HCT116 (cell line): ENCODE measurements around the gene TCF12. TPM values are rescaled to one million over a fixed set of nuclear protein-coding genes. Genes with fewer than 3 reads are reported as not detected.
"Not testable (repeated sequence)": the region's sequence is repeated elsewhere in the genome, so short reads cannot be mapped to it uniquely, and the experiment has no call there.

Source experiments
- ATAC-seq: fragments of 200-7000 bp; cut with Tn5 transposase; 2 replicates; pipeline ENCODE4 v1.9.1; 2020; ENCODE audit warnings: mild to moderate bottlenecking, moderate library complexity
- BruUV-seq: library from RNA; stranded (reverse); fragments of 400-500 nt; replicated peaks from 2 replicates; lab custom pipeline; 2021; lab: Mats Ljungman, UMichigan
- CTCF ChIA-PET: fragments of 300-600 bp; sonication (Branson Sonifier 250); formaldehyde crosslinking; loops from one replicate; lab custom pipeline; 2021; ENCODE audit warnings: antibody characterized with exemption; lab: Charles Lee
- POLR2A ChIA-PET: fragments of 300-600, 350-600 bp; sonication (Branson Sonifier 250); formaldehyde crosslinking; loops from one replicate; lab custom pipeline; 2021; ENCODE audit warnings: antibody characterized with exemption; lab: Charles Lee
- RAD21 ChIA-PET, 2 experiments: fragments of 300-600 bp; sonication (Branson Sonifier 250); formaldehyde crosslinking; loops; one replicate each; lab custom pipeline; 2023; ENCODE audit warnings: low total read pairs in 2 of 2; ENCODE audit not compliant: uncharacterized antibody in 2 of 2, unreplicated experiment in 2 of 2, low non-redundant PET in 1 of 2; lab: Charles Lee
- DNase-seq: peaks from one replicate; pipeline ENCODE4 v3.0.0-alpha.2; 2010; ENCODE audit warnings: low read depth, low spot score
- H2AFZ ChIP-seq: fragments of 200-600 bp; shearing (Covaris generic), sonication (generic); 2 replicates; pipeline ENCODE4 v1.6.1; 2017; ENCODE audit warnings: low read depth, mixed run types, mixed read lengths, antibody characterized with exemption, low read length; ENCODE audit not compliant: poor library complexity, severe bottlenecking
- H3K27ac ChIP-seq: 2 replicates; pipeline ENCODE4 v1.5.1; 2012; ENCODE audit warnings: low read depth, low read length
- H3K27me3 ChIP-seq: fragments of 200-600 bp; sonication (generic); 2 replicates; pipeline ENCODE4 v1.6.1; 2016; ENCODE audit warnings: mixed run types, low read length, mixed read lengths; ENCODE audit not compliant: insufficient read depth
- H3K36me3 ChIP-seq, 2 experiments: fragments of 200-500 bp in 1 of 2; fragments of 200-600 bp in 1 of 2; sonication (Bioruptor generic) in 1 of 2; sonication (generic) in 1 of 2; 2 replicates each; pipeline versions ENCODE4 v1.5.1 to v1.6.1; 2014 to 2016; ENCODE audit warnings: low read length in 2 of 2, inconsistent platforms in 1 of 2, mixed read lengths in 1 of 2, mixed run types in 1 of 2; ENCODE audit not compliant: insufficient read depth in 2 of 2, control insufficient read depth in 1 of 2
- H3K4me1 ChIP-seq, 2 experiments: fragments of 200-600 bp in 1 of 2; sonication (generic) in 1 of 2; 2 replicates each; pipeline versions ENCODE4 v1.5.1 to v1.6.1; 2012 to 2017; ENCODE audit warnings: low read length in 2 of 2, inconsistent platforms in 1 of 2, mild to moderate bottlenecking in 1 of 2, mixed read lengths in 1 of 2, mixed run types in 1 of 2, moderate library complexity in 1 of 2; ENCODE audit not compliant: insufficient read depth in 2 of 2, control insufficient read depth in 1 of 2
- H3K4me2 ChIP-seq: fragments of 200-600 bp; sonication (generic); 2 replicates; pipeline ENCODE4 v1.6.1; 2017; ENCODE audit warnings: mixed run types, low read length, mixed read lengths
- H3K4me3 ChIP-seq, 2 experiments: fragments of 200-600 bp in 1 of 2; sonication (generic) in 1 of 2; replicated peaks in 1 of 2; 2 replicates each; pipeline ENCODE4 v1.5.1; 2011 to 2016; ENCODE audit warnings: low read length in 2 of 2, control low read depth in 1 of 2, low read depth in 1 of 2, mild to moderate bottlenecking in 1 of 2, mixed read lengths in 1 of 2, mixed run types in 1 of 2
- H3K79me2 ChIP-seq: fragments of 200-600 bp; sonication (generic); 2 replicates; pipeline ENCODE4 v1.6.1; 2017; ENCODE audit warnings: mild to moderate bottlenecking, mixed run types, low read length, moderate library complexity, mixed read lengths; ENCODE audit not compliant: insufficient read depth
- H3K9ac ChIP-seq: fragments of 200-600 bp; sonication (generic); 2 replicates; pipeline ENCODE4 v1.6.1; 2016; ENCODE audit warnings: low read length, mixed read lengths
- H3K9me2 ChIP-seq: fragments of 200-600 bp; sonication (generic), shearing (Covaris generic); 2 replicates; pipeline ENCODE4 v1.6.1; 2017; ENCODE audit warnings: mixed run types, mild to moderate bottlenecking, moderate library complexity; ENCODE audit not compliant: insufficient read depth
- H3K9me3 ChIP-seq, 2 experiments: fragments of 200-500 bp in 1 of 2; fragments of 200-600 bp in 1 of 2; sonication (Bioruptor generic) in 1 of 2; sonication (generic) in 1 of 2; 2 replicates each; pipeline ENCODE4 v1.6.1; 2014 to 2017; ENCODE audit warnings: low read length in 2 of 2, mixed read lengths in 2 of 2, inconsistent platforms in 1 of 2, low read depth in 1 of 2, mild to moderate bottlenecking in 1 of 2, mixed run types in 1 of 2, moderate library complexity in 1 of 2; ENCODE audit not compliant: control insufficient read depth in 1 of 2, insufficient read depth in 1 of 2
- H4K20me1 ChIP-seq: fragments of 200-600 bp; sonication (generic), shearing (Covaris generic); 2 replicates; pipeline ENCODE4 v1.6.1; 2017; ENCODE audit warnings: mixed run types, mild to moderate bottlenecking, moderate library complexity; ENCODE audit not compliant: insufficient read depth
- CBX3 ChIP-seq: IDR thresholded peaks from 2 replicates; pipeline ENCODE4 v1.6.1; 2012; ENCODE audit warnings: low read depth
- EGR1 ChIP-seq: IDR thresholded peaks from 2 replicates; pipeline ENCODE4 v1.6.1; 2012; ENCODE audit warnings: low read depth
- ELF1 ChIP-seq: IDR thresholded peaks from 2 replicates; pipeline ENCODE4 v1.6.1; 2012; ENCODE audit warnings: low read depth, borderline replicate concordance
- EZH2 ChIP-seq: fragments of 200-600 bp; sonication (generic); IDR thresholded peaks from 2 replicates; pipeline ENCODE4 v1.6.1; 2017; ENCODE audit warnings: antibody characterized with exemption, mixed run types
- EZH2phosphoT487 ChIP-seq: fragments of 200-600 bp; IDR thresholded peaks from 2 replicates; pipeline ENCODE4 v1.6.1; 2018; ENCODE audit warnings: antibody characterized with exemption, borderline replicate concordance
- JUND ChIP-seq: IDR thresholded peaks from 2 replicates; pipeline ENCODE4 v1.6.1; 2012
- POLR2AphosphoS5 ChIP-seq: IDR thresholded peaks from 2 replicates; pipeline ENCODE4 v1.6.1; 2011; ENCODE audit warnings: mild to moderate bottlenecking, low read depth, low read length, moderate library complexity
- RAD21 ChIP-seq: IDR thresholded peaks from 2 replicates; pipeline ENCODE4 v1.6.1; 2012; ENCODE audit warnings: low read depth, mild to moderate bottlenecking
- SRF ChIP-seq: IDR thresholded peaks from 2 replicates; pipeline ENCODE4 v1.6.1; 2012; ENCODE audit warnings: low read depth
- TCF7L2 ChIP-seq: IDR thresholded peaks from 2 replicates; pipeline ENCODE4 v1.7.0; 2011; ENCODE audit warnings: borderline replicate concordance, inconsistent platforms; ENCODE audit not compliant: insufficient read depth, insufficient read length; ENCODE audit errors: extremely low read depth
- ZFX ChIP-seq: fragments of 450-650 bp; IDR thresholded peaks from 2 replicates; pipeline ENCODE4 v1.6.1; 2017
- intact Hi-C: fragments of 100-400 bp; cut with micrococcal nuclease; formaldehyde crosslinking; loops from 2 replicates; pipeline ENCODE4 v1.10.0; 2022
- total RNA-seq: library from RNA; stranded (reverse); gene quantifications from one replicate; pipeline ENCODE4 v1.2.1, GENCODE V29; 2021; ENCODE audit not compliant: unreplicated experiment
- TF ChIP-seq, protein P1 (sequence below), 3 experiments: fragments of 200-600 bp in 1 of 3; sonication (generic) in 1 of 3; IDR thresholded peaks in 2 of 3; conservative IDR thresholded peaks in 1 of 3; 2 replicates each; pipeline ENCODE4 v1.5.1; 2012 to 2017; ENCODE audit warnings: low read depth in 2 of 3, low read length in 2 of 3, antibody characterized with exemption in 1 of 3, borderline replicate concordance in 1 of 3, control low read depth in 1 of 3, mild to moderate bottlenecking in 1 of 3, mixed read lengths in 1 of 3, mixed run types in 1 of 3, moderate library complexity in 1 of 3; ENCODE audit not compliant: insufficient read depth in 1 of 3
- TF ChIP-seq, protein P2 (sequence below): IDR thresholded peaks from 2 replicates; pipeline ENCODE4 v1.6.1; 2012
- TF ChIP-seq, protein P3 (sequence below): IDR thresholded peaks from 2 replicates; pipeline ENCODE4 v1.6.1; 2012; ENCODE audit warnings: low read depth
- TF ChIP-seq, protein P4 (sequence below): IDR thresholded peaks from 2 replicates; pipeline ENCODE4 v1.6.1; 2012

The TCF12 gene
- total RNA-seq, 1 experiment from 2014 or later, result 71.6 TPM

DNA sequence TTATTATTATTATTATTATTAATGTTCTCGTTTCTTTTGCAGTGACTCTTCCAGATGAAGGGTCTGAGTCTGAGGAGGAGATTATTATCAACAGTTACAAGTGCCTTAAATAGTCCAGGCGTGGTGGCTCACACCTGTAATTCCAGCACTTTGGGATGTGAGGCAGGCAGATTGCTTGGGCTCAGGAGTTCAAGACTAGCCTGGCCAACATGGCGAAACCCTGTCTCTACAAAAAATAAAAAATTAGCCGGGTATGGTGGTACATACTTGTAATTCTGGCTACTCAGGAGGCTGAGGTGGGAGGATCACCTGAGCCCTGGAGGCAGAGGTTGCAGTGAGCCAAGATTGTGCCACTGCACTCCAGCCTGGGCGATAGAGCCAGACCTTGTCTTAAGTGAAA lies 96.5 kb downstream of the TCF12 start:
- H3K9me3 ChIP-seq, H3K9me2 ChIP-seq, H2AFZ ChIP-seq, RAD21 ChIA-PET, ATAC-seq, H3K4me3 ChIP-seq, H3K27me3 ChIP-seq, DNase-seq, H3K4me2 ChIP-seq, H4K20me1 ChIP-seq, H3K9ac ChIP-seq, BruUV-seq, POLR2A ChIA-PET, H3K27ac ChIP-seq, CTCF ChIA-PET, H3K36me3 ChIP-seq: not testable (repeated sequence)
- intact Hi-C loops, result loop anchor here (5.0 kb wide), 1 partner anchor 287 kb away; no protein-coding TSS in a partner anchor
- Histone ChIP-seq H3K4me1 (peaks cover 8 to 34% of the 10 kb centered on the region in 2 experiments; a peak in 3 of 4 replicates), H3K79me2 (peaks cover 48% of the 10 kb centered on the region)

DNA sequence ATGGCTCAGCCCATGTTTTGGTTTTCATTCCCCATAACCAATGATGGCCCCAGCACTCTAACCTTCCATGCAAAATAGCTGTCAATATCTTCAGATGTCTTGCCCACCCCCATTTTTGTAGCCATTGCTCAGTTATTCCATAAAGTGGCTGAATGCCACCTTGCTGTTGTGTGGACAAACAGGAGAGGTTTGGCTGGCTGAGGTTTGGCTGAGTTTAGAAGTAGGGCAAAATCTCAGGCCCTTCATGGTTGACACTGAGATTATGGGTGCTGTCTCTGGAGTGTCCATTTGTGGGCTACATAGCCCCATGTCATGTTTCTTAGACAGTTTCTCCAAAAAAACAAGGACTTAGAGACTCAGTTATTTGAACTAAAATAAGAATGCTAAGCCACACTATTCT lies 96.9 kb downstream of the TCF12 start:
- ChIA-PET POLR2A (no interaction called here), RAD21 (no interaction called here), CTCF (no interaction called here)
- no peak overlapping the region for H3K4me3 ChIP-seq
- no peaks in the 10 kb centered on the region for H3K9me3 ChIP-seq
- ATAC-seq (no peak), DNase-seq (no peak)
- H3K9ac ChIP-seq, result no peak overlapping the region
- no peaks in the 10 kb centered on the region for H3K27me3 ChIP-seq
- H3K9me2 ChIP-seq, result no peaks in the 10 kb centered on the region
- no peak overlapping the region for H3K27ac ChIP-seq
- H3K4me2 ChIP-seq, result 0 out of 2 replicates have a peak overlapping the region, but pooled peaks have one; percentile 11
- H3K79me2 ChIP-seq, result peaks cover 53% of the 10 kb centered on the region
- H4K20me1 ChIP-seq, result no peaks in the 10 kb centered on the region; the same call in 1 of the 2 replicates
- peaks cover 6 to 35% of the 10 kb centered on the region in 2 experiments; a peak in 3 of 4 replicates for H3K4me1 ChIP-seq
- no peak overlapping the region for H2AFZ ChIP-seq
- intact Hi-C loops, result loop anchor here (5.0 kb wide), 1 partner anchor 287 kb away; no protein-coding TSS in a partner anchor
- BruUV-seq, result no TSS peak
- H3K36me3 ChIP-seq, result no peaks in the 10 kb centered on the region
- no peak for TF ChIP-seq EZH2phosphoT487
- no peak for TF ChIP-seq SRF
- TF ChIP-seq CBX3, result no peak
- TF ChIP-seq, protein P1, sequence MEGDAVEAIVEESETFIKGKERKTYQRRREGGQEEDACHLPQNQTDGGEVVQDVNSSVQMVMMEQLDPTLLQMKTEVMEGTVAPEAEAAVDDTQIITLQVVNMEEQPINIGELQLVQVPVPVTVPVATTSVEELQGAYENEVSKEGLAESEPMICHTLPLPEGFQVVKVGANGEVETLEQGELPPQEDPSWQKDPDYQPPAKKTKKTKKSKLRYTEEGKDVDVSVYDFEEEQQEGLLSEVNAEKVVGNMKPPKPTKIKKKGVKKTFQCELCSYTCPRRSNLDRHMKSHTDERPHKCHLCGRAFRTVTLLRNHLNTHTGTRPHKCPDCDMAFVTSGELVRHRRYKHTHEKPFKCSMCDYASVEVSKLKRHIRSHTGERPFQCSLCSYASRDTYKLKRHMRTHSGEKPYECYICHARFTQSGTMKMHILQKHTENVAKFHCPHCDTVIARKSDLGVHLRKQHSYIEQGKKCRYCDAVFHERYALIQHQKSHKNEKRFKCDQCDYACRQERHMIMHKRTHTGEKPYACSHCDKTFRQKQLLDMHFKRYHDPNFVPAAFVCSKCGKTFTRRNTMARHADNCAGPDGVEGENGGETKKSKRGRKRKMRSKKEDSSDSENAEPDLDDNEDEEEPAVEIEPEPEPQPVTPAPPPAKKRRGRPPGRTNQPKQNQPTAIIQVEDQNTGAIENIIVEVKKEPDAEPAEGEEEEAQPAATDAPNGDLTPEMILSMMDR (IDR thresholded peaks at IDR 0.05 in 2 of 3, conservative IDR thresholded peaks at IDR 0.05 in 1 of 3; ENCODE audit: borderline replicate concordance in 1 of 3, insufficient read depth in 1 of 3, low read depth in 2 of 3, low read length in 2 of 3), result no peak
- TF ChIP-seq TCF7L2, result no peak
- TF ChIP-seq EGR1, result no peak
- TF ChIP-seq, protein P2, sequence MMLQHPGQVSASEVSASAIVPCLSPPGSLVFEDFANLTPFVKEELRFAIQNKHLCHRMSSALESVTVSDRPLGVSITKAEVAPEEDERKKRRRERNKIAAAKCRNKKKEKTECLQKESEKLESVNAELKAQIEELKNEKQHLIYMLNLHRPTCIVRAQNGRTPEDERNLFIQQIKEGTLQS, result no peak
- TF ChIP-seq EZH2, result no peak
- no peak for TF ChIP-seq POLR2AphosphoS5
- no peak for TF ChIP-seq RAD21
- no peak for TF ChIP-seq ZFX
- TF ChIP-seq ELF1, result no peak
- TF ChIP-seq, protein P3, sequence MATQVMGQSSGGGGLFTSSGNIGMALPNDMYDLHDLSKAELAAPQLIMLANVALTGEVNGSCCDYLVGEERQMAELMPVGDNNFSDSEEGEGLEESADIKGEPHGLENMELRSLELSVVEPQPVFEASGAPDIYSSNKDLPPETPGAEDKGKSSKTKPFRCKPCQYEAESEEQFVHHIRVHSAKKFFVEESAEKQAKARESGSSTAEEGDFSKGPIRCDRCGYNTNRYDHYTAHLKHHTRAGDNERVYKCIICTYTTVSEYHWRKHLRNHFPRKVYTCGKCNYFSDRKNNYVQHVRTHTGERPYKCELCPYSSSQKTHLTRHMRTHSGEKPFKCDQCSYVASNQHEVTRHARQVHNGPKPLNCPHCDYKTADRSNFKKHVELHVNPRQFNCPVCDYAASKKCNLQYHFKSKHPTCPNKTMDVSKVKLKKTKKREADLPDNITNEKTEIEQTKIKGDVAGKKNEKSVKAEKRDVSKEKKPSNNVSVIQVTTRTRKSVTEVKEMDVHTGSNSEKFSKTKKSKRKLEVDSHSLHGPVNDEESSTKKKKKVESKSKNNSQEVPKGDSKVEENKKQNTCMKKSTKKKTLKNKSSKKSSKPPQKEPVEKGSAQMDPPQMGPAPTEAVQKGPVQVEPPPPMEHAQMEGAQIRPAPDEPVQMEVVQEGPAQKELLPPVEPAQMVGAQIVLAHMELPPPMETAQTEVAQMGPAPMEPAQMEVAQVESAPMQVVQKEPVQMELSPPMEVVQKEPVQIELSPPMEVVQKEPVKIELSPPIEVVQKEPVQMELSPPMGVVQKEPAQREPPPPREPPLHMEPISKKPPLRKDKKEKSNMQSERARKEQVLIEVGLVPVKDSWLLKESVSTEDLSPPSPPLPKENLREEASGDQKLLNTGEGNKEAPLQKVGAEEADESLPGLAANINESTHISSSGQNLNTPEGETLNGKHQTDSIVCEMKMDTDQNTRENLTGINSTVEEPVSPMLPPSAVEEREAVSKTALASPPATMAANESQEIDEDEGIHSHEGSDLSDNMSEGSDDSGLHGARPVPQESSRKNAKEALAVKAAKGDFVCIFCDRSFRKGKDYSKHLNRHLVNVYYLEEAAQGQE, result no peak
- no peak for TF ChIP-seq JUND
- TF ChIP-seq, protein P4, sequence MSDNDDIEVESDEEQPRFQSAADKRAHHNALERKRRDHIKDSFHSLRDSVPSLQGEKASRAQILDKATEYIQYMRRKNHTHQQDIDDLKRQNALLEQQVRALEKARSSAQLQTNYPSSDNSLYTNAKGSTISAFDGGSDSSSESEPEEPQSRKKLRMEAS, result no peak
